Measurements from ENCODE around the gene MCCD1.

- TF ChIP-seq EZH2 (IDR thresholded peaks at IDR 0.05) (no peak), POLR2AphosphoS5 (IDR thresholded peaks at IDR 0.05; ENCODE audit: borderline replicate concordance, low read depth, low read length) (no peak), FOXP2 (optimal IDR thresholded peaks at IDR 0.05; ENCODE audit: control extremely low read depth, extremely low read length, insufficient read depth) (no peak)
Measured at GRCh38 chr6:31521835-31522234, 6.9 kb upstream of the MCCD1 start.
